ENCODE measurements around the gene ACBD3. TPM values are rescaled to one million over a fixed set of nuclear protein-coding genes. Genes with fewer than 3 reads are reported as not detected.

ACBD3 gene
- total RNA-seq, 1 experiment from 2014 or later = 48.8 TPM

DNA sequence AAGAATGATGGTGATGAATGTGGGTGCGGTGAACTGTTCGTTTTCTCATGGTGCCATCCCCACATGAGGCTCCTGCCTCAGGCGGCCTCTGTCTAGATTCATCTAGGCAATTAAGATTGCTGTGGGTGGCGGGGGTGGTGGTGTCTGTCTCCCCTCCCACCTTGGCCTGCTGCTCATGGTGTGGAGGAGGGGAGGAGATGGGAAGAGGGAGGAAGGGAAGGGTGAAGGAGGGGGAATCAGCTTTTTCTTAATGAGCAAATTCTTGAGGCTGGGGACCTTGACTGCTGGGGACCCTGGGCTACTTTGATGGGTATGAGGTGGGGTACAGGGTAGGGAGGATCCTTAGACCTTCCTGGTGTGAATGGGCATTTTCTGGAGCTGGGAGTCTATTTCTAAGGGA, 68.2 kb downstream of the ACBD3 start:
- Histone ChIP-seq H3K27ac (no peak overlapping the region), H3K36me3 (no peaks in the 10 kb centered on the region), H3K4me3 (no peak overlapping the region), H3K9me3 (replicated peaks) (no peaks in the 10 kb centered on the region), H3K27me3 (no peaks in the 10 kb centered on the region), H3K4me1 (peaks cover 5% of the 10 kb centered on the region; the same call in 1 of the 2 replicates)
- DNase-seq = no peak

DNA sequence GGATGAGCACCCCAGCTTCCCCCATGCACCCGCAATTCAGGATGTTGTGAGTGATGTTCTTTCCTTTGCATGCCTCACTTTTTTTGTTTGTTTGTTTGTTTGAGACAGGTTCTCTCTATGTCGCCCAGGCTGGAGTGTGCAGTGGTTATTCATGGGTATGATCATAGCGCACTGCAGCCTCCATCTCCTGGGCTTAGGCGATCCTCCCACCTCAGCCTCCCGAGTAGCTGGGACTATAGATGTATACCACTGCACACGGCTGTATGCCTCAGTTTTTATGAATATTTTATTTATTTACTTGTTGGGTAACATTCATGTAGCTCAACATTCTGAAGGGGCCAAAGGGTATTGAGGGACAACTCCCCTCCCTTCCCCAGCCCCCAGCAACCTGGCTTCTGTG, 69.2 kb downstream of the ACBD3 start:
- no peak overlapping the region for H3K4me3 ChIP-seq
- peaks cover 8% of the 10 kb centered on the region for H3K4me1 ChIP-seq
- no peaks in the 10 kb centered on the region for H3K36me3 ChIP-seq
- no peaks in the 10 kb centered on the region for H3K27me3 ChIP-seq
- no peak overlapping the region for H3K27ac ChIP-seq
- H3K9me3 ChIP-seq (replicated peaks) = no peaks in the 10 kb centered on the region
- no peak for DNase-seq

DNA sequence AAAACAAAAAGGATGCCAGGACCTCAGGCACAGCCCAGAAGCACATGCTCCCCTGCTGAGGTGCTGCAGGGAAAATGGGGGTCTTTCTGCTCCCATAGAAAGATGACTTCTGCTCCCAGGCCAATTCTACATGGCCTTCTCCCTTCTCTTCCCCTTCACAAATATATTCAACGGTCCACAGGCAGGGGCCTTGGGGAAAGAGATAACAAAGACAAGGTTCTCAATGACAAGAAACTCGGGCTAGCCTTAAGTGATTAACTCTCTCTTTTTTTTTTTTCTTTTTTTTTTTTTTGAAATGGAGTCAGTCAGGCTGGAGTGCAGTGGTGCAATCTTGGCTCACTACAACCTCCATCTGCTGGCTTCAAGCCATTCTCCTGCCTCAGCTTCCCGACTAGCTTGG, 69.9 kb downstream of the ACBD3 start:
- H3K9me3 ChIP-seq (replicated peaks) = no peaks in the 10 kb centered on the region
- no peak overlapping the region for H3K4me3 ChIP-seq
- H3K4me1 ChIP-seq = peaks cover 15% of the 10 kb centered on the region
- no peaks in the 10 kb centered on the region for H3K27me3 ChIP-seq
- H3K27ac ChIP-seq = no peak overlapping the region
- DNase-seq = no peak
- no peaks in the 10 kb centered on the region for H3K36me3 ChIP-seq

DNA sequence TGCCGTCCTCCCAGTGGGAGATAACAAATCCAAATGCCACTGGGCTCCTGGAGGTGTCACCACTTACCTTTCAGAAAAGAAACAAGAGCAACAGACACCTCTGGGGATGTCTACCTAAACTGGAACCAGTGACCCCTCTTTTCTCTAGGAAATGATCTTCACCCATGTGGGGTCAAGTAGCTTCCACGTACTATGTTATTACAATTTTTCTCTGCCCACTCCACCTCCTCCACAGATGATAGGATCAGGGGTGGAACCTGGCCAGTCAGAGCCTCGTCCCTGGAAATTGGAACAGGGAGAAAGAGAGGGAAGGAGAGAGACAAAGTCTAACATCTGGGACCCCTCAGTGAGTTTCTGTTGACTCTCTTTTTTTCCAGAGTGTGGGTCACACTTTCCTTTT, 73.9 kb downstream of the ACBD3 start:
- H3K4me1 ChIP-seq = peaks cover 20% of the 10 kb centered on the region
- no peak overlapping the region for H3K27ac ChIP-seq
- H3K27me3 ChIP-seq = no peaks in the 10 kb centered on the region

DNA sequence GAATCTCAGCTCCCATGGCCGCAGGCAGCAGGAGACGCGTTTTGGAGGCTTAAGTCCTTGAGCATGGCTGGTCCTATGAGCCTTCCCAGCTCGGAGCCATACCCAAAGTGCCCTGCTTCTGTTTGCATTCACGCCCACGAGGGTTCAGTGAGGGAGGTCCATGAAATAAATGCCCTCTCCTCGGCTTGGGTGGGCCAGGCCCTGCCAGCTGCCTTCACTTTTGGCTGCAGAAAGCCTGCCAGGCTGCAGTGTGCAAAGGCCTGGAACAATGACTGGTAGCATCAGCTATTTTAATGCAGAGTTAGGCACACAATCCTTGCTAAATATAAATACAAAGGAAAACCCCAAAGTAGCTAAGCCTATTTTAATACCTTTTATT, 74.7 kb downstream of the ACBD3 start:
- peak; percentile 42 to 51 for DNase-seq
- H3K9me3 ChIP-seq (replicated peaks) = no peaks in the 10 kb centered on the region
- no peak overlapping the region for H3K27ac ChIP-seq
- peaks cover 20% of the 10 kb centered on the region for H3K4me1 ChIP-seq
- no peaks in the 10 kb centered on the region for H3K27me3 ChIP-seq
- no peak overlapping the region for H3K4me3 ChIP-seq
- no peaks in the 10 kb centered on the region for H3K36me3 ChIP-seq

More for the DNA sequence above, 73.9 kb downstream of the ACBD3 start:
- Histone ChIP-seq H3K9me3 (replicated peaks) (no peaks in the 10 kb centered on the region), H3K4me3 (no peak overlapping the region), H3K36me3 (no peaks in the 10 kb centered on the region)
- DNase-seq = no peak

DNA sequence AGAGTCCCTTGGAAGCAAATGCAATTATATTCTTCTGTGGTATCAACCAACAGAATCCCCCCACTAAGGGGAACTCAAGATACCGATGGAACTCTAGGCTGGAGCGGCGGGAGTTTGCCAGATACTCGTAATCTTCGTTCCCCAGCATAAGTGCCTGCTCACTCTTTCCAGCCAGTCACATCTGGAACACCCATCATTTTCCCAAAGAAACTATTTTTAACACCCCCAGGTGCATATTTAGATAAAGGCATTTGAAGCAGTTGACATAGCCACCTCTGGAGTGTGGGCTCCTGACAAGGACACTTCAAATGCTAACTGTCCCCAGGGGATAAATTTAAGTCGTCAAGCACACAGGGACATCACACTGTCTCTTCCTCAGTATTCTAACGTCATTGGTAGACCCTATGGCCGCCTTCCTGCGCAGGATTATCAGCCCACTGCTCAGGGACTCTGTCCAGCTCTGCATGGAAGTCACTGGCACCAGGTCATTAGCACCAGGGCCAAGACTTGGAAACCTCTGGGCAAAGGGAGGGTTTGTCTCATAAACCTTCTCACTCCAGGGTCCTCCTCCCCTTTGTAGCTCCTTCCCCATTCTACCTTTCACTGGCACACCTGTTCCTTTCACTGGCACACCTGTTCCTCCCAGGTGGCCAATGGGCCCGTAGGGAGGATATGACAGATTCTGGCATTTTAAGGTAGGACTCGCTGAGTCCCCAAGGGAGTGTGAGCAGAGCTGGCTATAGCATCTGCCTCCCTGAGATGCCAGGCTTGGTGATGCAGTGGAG, 75.3 kb downstream of the ACBD3 start:
- Histone ChIP-seq H3K27me3 (no peaks in the 10 kb centered on the region), H3K9me3 (replicated peaks) (no peaks in the 10 kb centered on the region), H3K36me3 (no peaks in the 10 kb centered on the region), H3K4me3 (peak overlapping the region; percentile 83), H3K4me1 (peaks cover 20% of the 10 kb centered on the region), H3K27ac (peak overlapping the region; percentile 89)
- DNase-seq = peak in 1 of 2 experiments; percentile 36

DNA sequence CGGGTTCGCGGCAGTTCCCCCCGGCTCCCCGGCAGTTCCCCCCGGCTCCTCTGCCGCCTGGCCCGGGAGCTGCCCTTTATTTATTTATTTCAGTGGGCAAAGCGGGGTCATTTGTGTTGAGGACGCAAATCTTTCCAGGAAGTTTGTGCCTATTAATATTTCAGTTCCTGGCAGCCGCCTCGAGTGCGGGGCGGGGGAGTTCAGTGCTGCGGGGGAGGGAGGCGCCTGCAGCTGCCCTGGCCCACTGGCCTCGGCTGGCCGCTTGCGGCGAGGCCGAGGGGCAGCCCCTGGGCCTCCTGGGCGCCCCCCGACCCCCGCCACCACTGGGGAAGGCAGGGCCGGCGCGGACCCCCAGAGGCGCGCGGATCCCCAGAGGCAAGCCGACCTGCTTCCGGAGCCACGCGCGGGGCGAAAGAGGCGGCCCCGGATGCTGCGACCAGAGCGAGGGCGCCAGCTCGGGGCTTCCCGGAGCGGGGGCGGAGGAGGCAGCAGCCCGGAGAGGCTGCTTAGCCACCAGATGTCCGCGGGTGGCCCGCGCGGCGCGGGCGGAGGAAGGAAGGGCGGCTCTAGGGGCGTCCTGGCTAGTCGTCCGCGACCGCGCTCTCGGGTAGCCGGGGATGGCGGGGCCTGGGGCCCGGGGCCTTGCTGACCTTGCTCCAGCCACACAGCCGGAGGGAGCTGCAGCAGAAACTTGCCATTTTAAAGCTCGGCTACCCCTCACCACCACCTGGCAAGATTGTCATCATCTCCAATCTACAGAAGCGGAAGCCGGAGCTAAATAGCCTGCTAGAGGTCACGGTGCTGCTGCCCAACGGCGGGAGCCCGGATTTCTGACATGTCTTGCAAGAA, 76.1 kb downstream of the ACBD3 start:
- H3K9me3 ChIP-seq (replicated peaks) = no peaks in the 10 kb centered on the region
- H3K4me3 ChIP-seq = peak overlapping the region; percentile 83
- peaks cover 20% of the 10 kb centered on the region for H3K4me1 ChIP-seq
- no peaks in the 10 kb centered on the region for H3K36me3 ChIP-seq
- no peaks in the 10 kb centered on the region for H3K27me3 ChIP-seq
- DNase-seq = peak; percentile 67 to 72
- peak overlapping the region; percentile 89 for H3K27ac ChIP-seq

DNA sequence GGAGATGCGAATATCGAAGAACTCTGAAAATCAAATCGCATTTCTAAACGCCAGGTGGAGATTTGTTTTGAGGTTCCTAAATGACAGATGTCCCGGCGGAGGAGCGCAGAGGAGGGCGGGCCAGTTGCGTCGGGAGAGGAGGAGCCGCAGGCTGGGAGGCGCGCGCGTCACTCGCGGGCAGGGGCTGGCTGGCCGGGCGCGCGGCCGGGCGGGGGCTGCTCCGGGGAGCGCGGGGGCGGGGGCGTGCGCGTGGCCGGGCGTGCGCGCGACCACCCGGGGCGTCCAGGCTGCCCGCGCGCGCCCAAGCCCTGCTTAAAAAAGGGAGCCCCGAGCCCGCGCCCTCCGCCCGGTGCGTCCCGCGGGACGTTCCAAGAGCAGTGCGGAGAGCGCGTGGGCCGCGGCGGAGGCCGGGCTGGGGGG, 76.7 kb downstream of the ACBD3 start:
- no peaks in the 10 kb centered on the region for H3K9me3 ChIP-seq (replicated peaks)
- H3K27ac ChIP-seq = peak overlapping the region; percentile 89
- peak; percentile 95 to 97 for DNase-seq

DNA sequence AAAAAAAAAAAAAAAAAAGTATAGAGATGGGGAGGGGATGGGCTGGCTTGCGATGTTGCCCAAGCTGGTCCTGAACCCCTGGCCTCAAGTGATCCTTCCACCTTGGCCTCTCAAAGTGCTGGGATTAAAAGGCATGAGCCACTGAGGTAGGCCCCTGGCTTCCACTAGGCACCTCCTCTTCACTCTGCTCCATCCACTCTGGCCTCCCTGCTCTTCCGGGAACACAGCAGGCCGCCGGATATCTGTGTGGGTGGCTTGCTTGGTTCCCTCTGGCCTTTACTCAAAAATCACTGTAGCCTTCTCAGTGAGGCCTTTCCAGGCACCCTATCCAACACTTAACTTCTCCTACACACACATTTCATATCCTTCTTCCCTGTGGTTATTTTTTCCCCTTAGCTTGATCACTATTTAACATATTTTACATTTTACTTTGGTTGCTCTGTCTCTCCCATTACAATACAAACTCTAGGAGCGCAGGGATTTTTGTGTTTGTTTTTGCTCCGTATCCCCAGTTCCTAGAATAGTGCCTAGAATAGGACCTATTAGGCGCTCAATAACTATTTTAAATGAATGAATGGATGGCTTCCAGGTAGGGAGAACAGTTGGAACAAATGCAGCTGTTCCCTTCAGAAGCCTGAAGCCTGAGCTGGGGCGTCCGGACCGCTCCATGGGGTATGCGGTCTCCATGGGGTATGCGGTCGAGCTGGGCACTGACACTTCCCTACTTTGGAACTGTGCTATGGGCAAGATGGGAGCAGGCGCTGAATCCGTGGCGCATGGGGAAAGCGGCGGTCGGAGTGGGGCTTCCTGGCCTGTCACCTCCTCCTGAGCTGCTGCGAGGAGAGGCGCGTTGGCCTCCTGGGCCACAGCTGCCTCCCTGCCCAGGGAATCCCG, 77.4 kb downstream of the ACBD3 start:
- peaks cover 20% of the 10 kb centered on the region for H3K4me1 ChIP-seq
- no peaks in the 10 kb centered on the region for H3K36me3 ChIP-seq
- no peaks in the 10 kb centered on the region for H3K9me3 ChIP-seq (replicated peaks)
- H3K27ac ChIP-seq = peak overlapping the region; percentile 63
- H3K4me3 ChIP-seq = peak overlapping the region; percentile 83
- no peaks in the 10 kb centered on the region for H3K27me3 ChIP-seq
- DNase-seq = peak; percentile 67 to 84

More for the DNA sequence above, 76.7 kb downstream of the ACBD3 start:
- Histone ChIP-seq H3K4me3 (peak overlapping the region; percentile 83), H3K36me3 (no peaks in the 10 kb centered on the region), H3K4me1 (peaks cover 20% of the 10 kb centered on the region), H3K27me3 (no peaks in the 10 kb centered on the region)

DNA sequence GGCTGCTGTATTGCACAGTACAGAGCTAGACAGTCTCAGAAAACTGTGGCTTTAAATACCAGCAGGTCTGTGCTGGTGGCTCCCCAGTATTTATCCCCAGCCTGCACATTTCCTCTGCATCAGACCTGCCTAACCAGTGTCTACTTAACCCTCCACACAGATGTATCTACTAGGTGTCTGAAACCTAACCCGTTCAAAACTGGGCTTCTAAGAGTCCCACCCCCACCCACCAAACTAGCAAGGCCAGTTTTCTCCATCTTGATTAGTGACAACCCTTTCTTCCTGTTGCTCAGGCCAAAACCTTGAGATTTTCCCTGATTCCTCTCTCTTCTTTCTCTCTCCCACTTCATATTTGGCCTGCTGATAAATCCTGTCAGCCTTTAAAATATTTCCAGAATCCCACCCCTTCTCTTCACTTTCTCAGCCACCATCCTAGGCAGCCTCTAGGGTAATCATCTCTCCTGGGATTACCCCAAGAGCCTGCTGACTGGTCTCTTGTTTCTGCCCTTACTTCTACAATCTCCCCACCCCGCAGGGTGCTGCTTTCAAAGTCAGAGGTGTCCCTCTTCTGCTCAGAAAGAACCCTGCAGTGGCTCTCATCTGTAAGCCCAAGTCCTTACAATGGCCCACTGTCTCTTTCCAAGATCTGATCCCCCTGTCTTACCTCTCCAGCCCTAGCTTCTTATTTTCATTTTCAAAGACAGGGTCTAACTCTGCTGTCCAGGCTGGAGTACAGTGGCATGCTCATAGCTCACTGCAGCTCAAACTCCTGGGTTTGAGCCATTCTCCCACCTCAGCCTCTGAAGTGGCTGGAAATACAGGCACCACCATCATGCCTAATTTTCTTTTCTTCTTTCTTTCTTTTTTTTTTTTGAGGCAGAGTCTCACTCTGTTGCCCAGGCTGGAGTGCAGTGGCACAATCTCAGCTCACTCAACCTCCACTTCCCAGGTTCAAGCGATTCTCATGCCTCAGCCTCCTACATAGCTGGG, 78.8 kb downstream of the ACBD3 start:
- Histone ChIP-seq H3K4me3 (no peak overlapping the region), H3K36me3 (no peaks in the 10 kb centered on the region), H3K9me3 (replicated peaks) (no peaks in the 10 kb centered on the region), H3K4me1 (peaks cover 20% of the 10 kb centered on the region), H3K27ac (no peak overlapping the region), H3K27me3 (no peaks in the 10 kb centered on the region)
- DNase-seq = no peak

DNA sequence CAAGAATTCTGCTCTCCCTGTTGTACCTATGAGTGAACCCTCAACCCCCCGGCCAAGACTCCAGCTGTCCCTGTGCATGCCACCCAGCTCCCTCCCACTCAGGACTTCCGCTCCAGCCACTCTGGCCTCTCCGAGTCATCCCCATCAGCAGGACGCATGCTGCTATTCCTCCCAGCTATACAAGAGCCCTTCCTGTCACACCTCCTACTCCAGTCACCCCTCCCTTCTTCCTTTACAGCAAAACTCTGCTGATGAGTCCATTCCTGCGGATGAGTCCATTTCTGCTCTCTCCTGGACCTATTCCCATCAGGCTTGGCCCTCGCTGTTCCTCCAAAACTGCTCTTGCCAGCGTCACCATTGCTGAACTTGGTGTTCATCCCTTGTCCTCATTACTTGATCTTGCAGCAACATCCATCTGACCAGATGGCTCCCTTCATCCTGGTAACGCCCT, 81.8 kb downstream of the ACBD3 start:
- H3K27me3 ChIP-seq = peaks cover 5% of the 10 kb centered on the region
- no peaks in the 10 kb centered on the region for H3K9me3 ChIP-seq (replicated peaks)
- H3K27ac ChIP-seq = no peak overlapping the region
- DNase-seq = no peak
- H3K36me3 ChIP-seq = no peaks in the 10 kb centered on the region
- peaks cover 6% of the 10 kb centered on the region for H3K4me1 ChIP-seq
- no peak overlapping the region for H3K4me3 ChIP-seq

DNA sequence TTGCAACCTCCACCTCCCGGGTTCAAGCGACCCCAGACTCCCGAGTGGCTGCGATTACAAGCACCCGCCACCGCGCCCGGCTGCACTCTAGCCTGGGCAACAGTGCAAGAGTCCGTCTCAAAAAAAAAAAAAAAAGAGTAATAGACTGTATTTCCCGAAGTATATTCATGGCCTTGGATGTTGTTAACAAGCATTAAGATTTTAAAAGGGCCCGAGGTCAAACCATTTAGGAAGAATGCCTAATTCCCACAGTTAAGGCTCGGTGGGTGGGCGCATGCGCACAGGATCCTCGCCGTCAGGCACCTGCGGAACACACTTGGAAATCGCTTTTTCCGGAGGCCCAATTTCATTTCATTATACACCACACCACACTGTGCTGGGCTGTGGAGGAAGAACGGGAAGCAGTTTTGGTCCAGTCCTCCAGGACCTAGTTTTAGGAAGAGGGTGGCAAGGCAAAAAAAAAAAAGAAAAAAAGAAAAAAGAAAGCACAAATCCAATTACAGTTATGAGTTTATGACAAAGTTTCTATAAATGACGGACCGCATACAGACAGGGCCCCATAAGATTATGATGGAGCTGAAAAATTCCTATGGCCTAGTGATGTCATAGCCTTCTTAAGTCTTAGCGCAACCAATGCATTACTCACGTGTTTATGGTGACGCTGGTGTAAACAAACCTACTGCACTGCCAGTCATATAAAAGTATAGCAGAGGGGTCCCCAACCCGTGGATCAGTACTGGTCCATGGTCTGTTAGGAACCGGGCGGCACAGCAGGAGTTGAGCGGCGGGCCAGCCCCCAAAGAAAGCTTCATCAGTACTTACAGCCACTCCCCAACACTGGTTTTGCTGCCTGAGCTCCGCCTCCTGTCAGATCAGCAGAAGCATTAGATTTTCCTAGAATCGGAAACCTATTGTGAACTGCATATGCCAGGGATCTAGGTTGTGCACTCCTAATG, 85.8 kb downstream of the ACBD3 start:
- Histone ChIP-seq H3K27me3 (peaks cover 5% of the 10 kb centered on the region), H3K9me3 (replicated peaks) (no peaks in the 10 kb centered on the region), H3K27ac (no peak overlapping the region), H3K4me1 (no peaks in the 10 kb centered on the region), H3K36me3 (no peaks in the 10 kb centered on the region), H3K4me3 (no peak overlapping the region)
- no peak for DNase-seq
